ENCODE measurements around the gene NTSR1. TPM values are rescaled to one million over a fixed set of nuclear protein-coding genes. Genes with fewer than 3 reads are reported as not detected.

Gene NTSR1
- total and polyA plus RNA-seq, 2 of the 13 experiments (the other 11 are each of a cell fraction or from before 2014, with no cell fraction given): 0.09 to 0.12 TPM

- peak; percentile 47 for TF ChIP-seq ZSCAN21 (CRISPR knock-in tag; IDR thresholded peaks at IDR 0.05; ENCODE audit: borderline replicate concordance)
- peak; percentile 69; the same call in 1 of the 2 replicates for TF ChIP-seq TERF1 (CRISPR knock-in tag; IDR thresholded peaks at IDR 0.05)
- TF ChIP-seq ZNF589 (CRISPR knock-in tag; conservative IDR thresholded peaks at IDR 0.05): peak; percentile 1; the same call in 1 of the 2 replicates
- no peak for TF ChIP-seq KLF15 (CRISPR knock-in tag; IDR thresholded peaks at IDR 0.05; ENCODE audit: borderline replicate concordance)
- peak in 1 of 2 experiments; percentile 1; a peak in 1 of 4 replicates for TF ChIP-seq HMGXB4 (CRISPR knock-in tag; IDR thresholded peaks at IDR 0.05; ENCODE audit: borderline replicate concordance in 1 of 2, low read depth in 1 of 2)
- TF ChIP-seq ZNF607 (CRISPR knock-in tag; IDR thresholded peaks at IDR 0.05; ENCODE audit: borderline replicate concordance): no peak; the same call in 1 of the 2 replicates
- TF ChIP-seq ZNF430 (CRISPR knock-in tag; IDR thresholded peaks at IDR 0.05): 0 out of 2 replicates have a peak, but pooled peaks have one; percentile 19
- TF ChIP-seq ZNF234 (CRISPR knock-in tag; conservative IDR thresholded peaks at IDR 0.05): 0 out of 2 replicates have a peak, but pooled peaks have one; percentile 18
- 0 out of 2 replicates have a peak, but pooled peaks have one; percentile 11 for TF ChIP-seq NAIF1 (CRISPR knock-in tag; IDR thresholded peaks at IDR 0.05; ENCODE audit: borderline replicate concordance)
- TF ChIP-seq POLR2AphosphoS5 (IDR thresholded peaks at IDR 0.05; ENCODE audit: low read depth, low read length): no peak
- no peak for TF ChIP-seq ZNF451 (CRISPR knock-in tag; IDR thresholded peaks at IDR 0.05)
- no peak for TF ChIP-seq IRX3 (CRISPR knock-in tag; IDR thresholded peaks at IDR 0.05; ENCODE audit: borderline replicate concordance, low read depth)
- TF ChIP-seq MED8 (CRISPR knock-in tag; IDR thresholded peaks at IDR 0.05; ENCODE audit: insufficient replicate concordance): no peak
- no peak for TF ChIP-seq RERE (CRISPR knock-in tag; IDR thresholded peaks at IDR 0.05; ENCODE audit: low read depth)
- 0 out of 2 replicates have a peak, but pooled peaks have one; percentile 31 for TF ChIP-seq ZNF253 (CRISPR knock-in tag; IDR thresholded peaks at IDR 0.05; ENCODE audit: borderline replicate concordance)
- TF ChIP-seq ZNF10 (CRISPR knock-in tag; IDR thresholded peaks at IDR 0.05; ENCODE audit: borderline replicate concordance, low read depth): no peak
- TF ChIP-seq GATAD2A (CRISPR knock-in tag; IDR thresholded peaks at IDR 0.05): no peak
- TF ChIP-seq SMARCC2 (IDR thresholded peaks at IDR 0.05): no peak
- no peak for TF ChIP-seq ETV5 (CRISPR knock-in tag; IDR thresholded peaks at IDR 0.05; ENCODE audit: borderline replicate concordance)
- TF ChIP-seq MYPOP (CRISPR knock-in tag; IDR thresholded peaks at IDR 0.05): no peak
These were observed 96.6 kb downstream of the NTSR1 start (continued) for GRCh38 chr20:62805155-62805710.
